Osteoblast (primary cell): Measurements from ENCODE around the gene LACTB. TPM values are rescaled to one million over a fixed set of nuclear protein-coding genes. Genes with fewer than 3 reads are reported as not detected.
A peak's percentile ranks its signal among the peaks of the same experiment; 100 is the strongest.

Experiments
- DNase-seq: peaks from one replicate; pipeline ENCODE4 v3.0.0; 2011; ENCODE audit warnings: low spot score, mixed read lengths; ENCODE audit not compliant: insufficient read length; ENCODE audit errors: missing footprints
- H2AFZ ChIP-seq: 2 replicates; pipeline ENCODE4 v1.6.0; 2011; ENCODE audit warnings: mild to moderate bottlenecking, low read length
- H3K27ac ChIP-seq: 2 replicates; pipeline ENCODE4 v1.5.1; 2011; ENCODE audit warnings: mild to moderate bottlenecking, low read depth, low read length, moderate library complexity
- H3K27me3 ChIP-seq: 2 replicates; pipeline ENCODE4 v1.6.0; 2012; ENCODE audit warnings: mild to moderate bottlenecking, control low read depth, inconsistent platforms, low read length, moderate library complexity; ENCODE audit not compliant: insufficient read depth
- H3K36me3 ChIP-seq: 2 replicates; pipeline ENCODE4 v1.5.1; 2011; ENCODE audit warnings: mild to moderate bottlenecking, low read length, control low read depth, moderate library complexity; ENCODE audit not compliant: insufficient read depth
- H3K4me1 ChIP-seq: 2 replicates; pipeline ENCODE4 v1.5.1; 2011; ENCODE audit warnings: mild to moderate bottlenecking, low read length, control low read depth, moderate library complexity; ENCODE audit not compliant: insufficient read depth
- H3K4me2 ChIP-seq: 2 replicates; pipeline ENCODE4 v1.6.0; 2011; ENCODE audit warnings: mild to moderate bottlenecking, low read length; ENCODE audit not compliant: insufficient read depth
- H3K4me3 ChIP-seq: fragments of 200-600 bp; sonication (generic); 3 replicates; pipeline ENCODE4 v1.5.1; 2012; ENCODE audit warnings: mild to moderate bottlenecking, low read length, inconsistent platforms; ENCODE audit not compliant: insufficient read depth
- H3K79me2 ChIP-seq: 2 replicates; pipeline ENCODE4 v1.6.0; 2012; ENCODE audit warnings: mild to moderate bottlenecking, low read length, control low read depth, inconsistent platforms; ENCODE audit not compliant: insufficient read depth
- H3K9me3 ChIP-seq: 2 replicates; pipeline ENCODE4 v1.5.1; 2011; ENCODE audit warnings: low read depth, low read length, control low read depth
- H4K20me1 ChIP-seq: 2 replicates; pipeline ENCODE4 v1.6.0; 2012; ENCODE audit warnings: mild to moderate bottlenecking, low read length, control low read depth; ENCODE audit not compliant: insufficient read depth
- total RNA-seq: library from RNA; depleted of rRNA; stranded (reverse); fragments of >200 nt; gene quantifications from 2 replicates; pipeline ENCODE4 v1.2.3, GENCODE V29; 2012
- TF ChIP-seq, protein P1 (sequence below): IDR thresholded peaks from 2 replicates; pipeline ENCODE4 v1.5.1; 2011; ENCODE audit warnings: mild to moderate bottlenecking, low read depth, low read length, moderate library complexity; ENCODE audit errors: extremely low read depth

Gene LACTB
- total RNA-seq, 1 donor = 52.8 TPM

DNA sequence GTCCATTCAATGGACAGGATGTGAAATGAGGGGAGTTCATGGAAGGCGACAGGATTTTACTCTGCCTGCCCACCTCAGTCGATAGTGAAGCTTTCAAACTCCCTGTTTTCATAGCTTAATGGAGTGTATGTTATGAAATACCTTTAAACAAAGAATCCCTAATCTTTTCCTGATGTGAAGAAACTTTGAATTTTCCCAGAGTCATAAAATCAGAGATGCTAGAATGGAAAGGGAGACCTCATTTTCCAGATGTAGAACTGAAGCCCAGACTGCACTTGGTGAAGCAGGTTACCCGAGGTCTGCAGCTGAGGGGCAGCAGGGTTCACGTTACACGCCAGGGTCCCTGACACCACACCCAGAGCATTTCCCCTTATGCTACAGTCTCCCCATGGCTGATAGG lies 34.7 kb upstream of the LACTB start:
- Histone ChIP-seq H4K20me1 (no peaks in the 10 kb centered on the region), H2AFZ (no peak overlapping the region), H3K4me2 (no peak overlapping the region), H3K9me3 (no peaks in the 10 kb centered on the region), H3K36me3 (no peaks in the 10 kb centered on the region), H3K4me1 (peaks cover 21% of the 10 kb centered on the region), H3K27ac (no peak overlapping the region), H3K27me3 (no peaks in the 10 kb centered on the region), H3K4me3 (no peak overlapping the region), H3K79me2 (no peaks in the 10 kb centered on the region)
- TF ChIP-seq, protein P1, sequence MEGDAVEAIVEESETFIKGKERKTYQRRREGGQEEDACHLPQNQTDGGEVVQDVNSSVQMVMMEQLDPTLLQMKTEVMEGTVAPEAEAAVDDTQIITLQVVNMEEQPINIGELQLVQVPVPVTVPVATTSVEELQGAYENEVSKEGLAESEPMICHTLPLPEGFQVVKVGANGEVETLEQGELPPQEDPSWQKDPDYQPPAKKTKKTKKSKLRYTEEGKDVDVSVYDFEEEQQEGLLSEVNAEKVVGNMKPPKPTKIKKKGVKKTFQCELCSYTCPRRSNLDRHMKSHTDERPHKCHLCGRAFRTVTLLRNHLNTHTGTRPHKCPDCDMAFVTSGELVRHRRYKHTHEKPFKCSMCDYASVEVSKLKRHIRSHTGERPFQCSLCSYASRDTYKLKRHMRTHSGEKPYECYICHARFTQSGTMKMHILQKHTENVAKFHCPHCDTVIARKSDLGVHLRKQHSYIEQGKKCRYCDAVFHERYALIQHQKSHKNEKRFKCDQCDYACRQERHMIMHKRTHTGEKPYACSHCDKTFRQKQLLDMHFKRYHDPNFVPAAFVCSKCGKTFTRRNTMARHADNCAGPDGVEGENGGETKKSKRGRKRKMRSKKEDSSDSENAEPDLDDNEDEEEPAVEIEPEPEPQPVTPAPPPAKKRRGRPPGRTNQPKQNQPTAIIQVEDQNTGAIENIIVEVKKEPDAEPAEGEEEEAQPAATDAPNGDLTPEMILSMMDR = no peak
- DNase-seq = no peak

DNA sequence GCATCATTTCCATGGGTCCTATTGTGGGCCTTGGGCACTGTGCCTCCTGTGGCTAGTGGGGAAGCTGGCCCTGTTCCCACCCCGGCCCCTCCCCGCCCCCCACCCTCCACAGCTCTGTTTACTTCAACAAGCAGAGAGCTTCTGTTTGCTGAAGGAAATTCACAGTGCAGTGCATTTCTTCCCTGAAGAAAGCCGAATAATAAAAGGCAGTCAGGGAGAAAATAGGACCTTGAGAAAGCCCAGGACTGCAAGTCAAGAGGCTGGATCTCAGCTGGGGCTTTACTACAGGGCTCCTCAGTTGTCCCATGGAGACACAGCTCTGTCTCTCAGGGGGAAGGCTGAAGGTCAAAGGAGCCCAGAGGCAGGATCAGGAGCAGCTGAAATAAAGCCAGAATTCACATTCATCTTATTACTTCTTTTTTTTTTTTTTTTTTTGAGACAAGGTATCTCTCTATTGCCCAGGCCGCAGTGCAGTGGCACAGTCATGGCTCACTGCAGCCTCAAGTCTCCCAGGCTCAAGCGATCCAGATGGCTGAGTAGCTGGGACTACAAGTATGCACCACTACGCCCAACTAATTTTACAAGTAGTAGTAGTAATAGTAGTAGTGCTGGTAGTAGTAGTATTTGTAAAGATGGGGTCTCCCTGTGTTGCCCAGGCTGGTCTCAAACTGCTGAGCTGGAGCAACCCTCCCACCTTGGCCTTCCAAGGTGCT lies 33.0 kb upstream of the LACTB start:
- Histone ChIP-seq H3K79me2 (no peaks in the 10 kb centered on the region), H3K9me3 (no peaks in the 10 kb centered on the region), H3K27me3 (no peaks in the 10 kb centered on the region), H3K36me3 (no peaks in the 10 kb centered on the region), H3K4me2 (peak overlapping the region; percentile 48), H3K4me3 (no peak overlapping the region), H3K27ac (peak overlapping the region; percentile 93), H3K4me1 (peaks cover 27% of the 10 kb centered on the region), H2AFZ (peak overlapping the region; percentile 61), H4K20me1 (no peaks in the 10 kb centered on the region)
- TF ChIP-seq, protein P1 = no peak
- no peak for DNase-seq

DNA sequence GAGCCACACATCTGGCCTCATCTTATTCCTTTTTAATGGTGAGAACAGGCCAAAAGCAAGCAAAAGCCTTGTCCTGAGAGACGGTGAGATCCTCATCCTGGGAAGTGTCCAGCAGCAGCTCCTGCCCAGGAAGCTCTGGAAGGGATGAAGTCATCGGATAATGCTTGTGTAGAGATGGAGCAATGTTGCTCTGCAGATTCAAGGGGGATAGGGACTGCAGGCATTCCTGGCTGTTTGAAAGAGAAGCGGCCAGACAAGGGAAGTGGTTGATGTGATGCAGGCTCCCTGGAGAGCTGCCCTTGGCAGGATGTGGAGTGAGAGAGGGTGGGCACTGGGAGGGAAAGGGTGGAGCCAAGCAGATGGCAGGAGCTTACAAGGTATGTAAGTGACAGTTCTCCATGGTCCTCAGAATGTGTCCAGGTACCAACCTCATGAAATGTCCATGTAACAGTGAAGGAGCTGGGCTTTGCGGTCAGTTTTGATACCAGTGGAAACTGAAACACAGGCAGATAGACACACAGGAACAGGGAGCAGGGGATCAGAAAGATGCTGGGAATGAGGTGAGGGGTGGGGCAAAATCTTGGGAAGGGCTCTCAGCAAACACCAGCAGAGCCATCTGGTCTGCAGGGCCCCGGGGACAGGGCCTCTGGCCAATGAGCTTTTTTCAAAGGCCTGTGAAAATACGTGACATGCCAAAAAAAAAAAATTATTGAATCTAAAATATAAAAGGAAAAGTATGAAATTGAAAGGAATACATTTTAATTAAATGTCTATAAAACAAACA lies 32.2 kb upstream of the LACTB start:
- TF ChIP-seq, protein P1 = no peak
- Histone ChIP-seq H3K36me3 (no peaks in the 10 kb centered on the region), H3K27me3 (no peaks in the 10 kb centered on the region), H3K9me3 (no peaks in the 10 kb centered on the region), H3K4me1 (peaks cover 35% of the 10 kb centered on the region), H3K27ac (peak overlapping the region; percentile 93), H2AFZ (peak overlapping the region; percentile 61), H3K79me2 (no peaks in the 10 kb centered on the region), H3K4me2 (peak overlapping the region; percentile 48), H4K20me1 (no peaks in the 10 kb centered on the region), H3K4me3 (no peak overlapping the region)
- peak; percentile 89 for DNase-seq

DNA sequence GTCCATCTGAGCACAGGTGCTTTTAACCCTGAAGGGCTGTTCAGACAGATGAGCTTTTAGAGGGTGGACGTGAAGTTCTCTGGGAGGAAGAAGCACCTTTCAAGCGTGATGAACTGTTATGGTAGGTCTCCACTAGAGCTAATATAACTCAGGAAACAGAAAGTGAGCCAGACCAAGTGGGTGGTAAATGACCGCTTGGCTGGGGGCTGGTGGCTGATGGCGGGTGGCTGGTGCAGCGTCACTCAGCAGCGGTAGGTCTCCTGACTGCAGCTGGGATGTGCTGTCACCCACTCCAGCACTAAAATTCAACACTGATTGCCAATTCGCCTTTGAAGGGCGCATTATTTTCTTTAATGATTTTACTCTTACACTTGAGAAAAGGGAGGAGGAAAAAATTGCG lies 31.2 kb upstream of the LACTB start:
- Histone ChIP-seq H3K79me2 (no peaks in the 10 kb centered on the region), H3K4me3 (no peak overlapping the region), H2AFZ (no peak overlapping the region), H3K36me3 (no peaks in the 10 kb centered on the region), H3K4me2 (no peak overlapping the region), H4K20me1 (no peaks in the 10 kb centered on the region), H3K4me1 (peaks cover 45% of the 10 kb centered on the region), H3K9me3 (no peaks in the 10 kb centered on the region), H3K27ac (no peak overlapping the region), H3K27me3 (no peaks in the 10 kb centered on the region)
- DNase-seq = peak; percentile 73
- TF ChIP-seq, protein P1 = no peak
